Stimulated activated CD8-positive, alpha-beta memory T cell treated with anti-CD3 and anti-CD28 coated beads, Interleukin-4, amount 100 ng/mL, for 4 hours (primary cell): ENCODE data around the gene MAN1B1.

Experiments
- DNase-seq, 2 donors: peaks; one replicate each; pipeline ENCODE4 v3.0.0-alpha.2; 2020; ENCODE audit warnings: low read depth in 2 of 2, low spot score in 1 of 2

Gene MAN1B1

DNA sequence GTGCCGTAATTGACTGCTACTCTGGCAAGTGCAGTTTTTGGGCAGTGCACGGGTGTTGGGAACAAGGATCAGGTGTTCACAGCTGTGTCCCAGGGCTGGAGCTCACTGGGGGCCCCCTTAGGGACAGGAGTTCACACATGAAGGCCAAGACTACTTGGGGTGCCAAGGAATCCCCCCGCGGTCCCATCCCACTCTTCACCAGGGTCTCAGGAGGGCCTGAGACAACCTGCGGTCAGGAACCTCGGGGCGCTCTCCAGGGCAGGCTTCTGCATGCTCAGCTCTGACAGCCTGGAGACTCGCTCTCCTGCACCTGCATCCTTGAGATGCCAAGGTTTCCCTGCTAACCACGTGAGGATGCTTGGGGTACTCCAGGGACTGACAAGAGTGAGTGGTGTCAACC is 2.3 kb upstream of the MAN1B1 start:
- DNase-seq: no peak

DNA sequence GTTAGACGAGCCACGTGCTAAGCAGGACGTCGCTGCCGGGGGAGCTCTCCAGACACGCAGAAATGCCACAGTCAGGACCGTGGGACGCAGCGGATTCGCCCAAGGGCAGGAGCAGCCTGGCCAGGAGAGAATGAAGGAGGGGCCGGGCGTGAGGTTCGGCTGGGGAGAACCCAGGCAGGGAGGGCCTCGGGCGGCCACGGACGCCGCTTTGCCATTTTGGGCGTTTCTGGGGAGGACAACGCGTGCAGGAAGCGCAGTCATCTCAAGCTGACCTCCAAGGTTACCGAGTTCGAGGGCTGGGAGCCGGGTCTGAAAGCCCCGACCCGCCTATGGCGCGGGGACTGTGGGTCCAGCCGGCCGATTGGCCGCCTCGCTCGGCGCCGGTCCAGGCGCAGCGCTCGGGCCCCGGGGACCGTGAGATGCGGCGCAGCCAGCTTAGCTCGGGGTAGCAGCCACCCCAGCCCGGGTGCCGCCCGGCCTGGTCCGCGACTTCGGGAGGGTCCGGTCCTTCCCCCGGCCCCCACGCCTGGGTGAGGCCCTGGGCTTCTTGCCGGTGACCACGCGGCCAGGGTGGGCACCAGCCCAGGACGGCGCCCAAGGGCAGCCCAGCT is 760 bp upstream of the MAN1B1 start:
- DNase-seq: no peak

DNA sequence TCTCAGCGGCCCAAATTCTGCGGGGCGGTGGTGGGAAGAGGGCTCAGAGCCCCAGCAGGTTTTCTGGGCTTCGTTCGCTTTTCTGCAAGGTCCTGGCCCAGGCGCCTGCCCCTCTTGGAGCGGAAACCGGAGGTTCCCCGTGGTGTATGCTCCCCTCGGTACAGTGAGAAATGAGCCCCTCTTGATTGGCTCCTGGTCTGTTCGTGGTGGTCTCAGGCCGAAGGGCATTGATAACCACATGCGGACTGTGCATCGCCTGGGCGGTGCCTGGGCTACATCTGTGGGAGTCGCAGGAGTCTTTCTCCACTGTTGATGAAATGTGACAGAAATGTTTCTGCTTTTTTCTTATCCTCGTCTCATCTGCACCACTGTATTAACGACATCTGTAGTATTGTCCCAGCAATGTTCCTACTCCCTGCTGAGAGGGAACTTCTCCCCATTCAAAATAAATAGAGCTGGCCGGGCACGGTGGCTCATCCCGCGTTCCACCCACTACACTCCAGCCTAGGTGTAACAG is 682 bp downstream of the MAN1B1 start:
- DNase-seq: no peak

DNA sequence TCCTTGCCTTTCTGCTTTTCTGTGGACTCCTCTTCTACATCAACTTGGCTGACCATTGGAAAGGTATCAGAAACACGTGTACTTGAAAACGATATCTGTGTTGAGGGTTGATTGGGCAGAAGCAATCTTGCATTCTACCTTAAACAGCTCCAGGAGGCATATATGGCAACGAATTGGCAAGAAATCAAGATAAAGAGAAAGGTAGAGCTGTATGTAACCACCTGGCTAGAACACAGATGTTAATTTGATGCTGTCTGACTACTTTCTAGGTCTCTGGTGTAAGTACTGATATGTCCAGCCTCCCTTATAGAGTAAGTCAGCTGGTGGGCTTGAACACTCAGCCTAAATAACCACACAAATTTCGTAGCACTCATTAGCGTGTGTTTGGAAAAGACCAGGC is 1.3 kb downstream of the MAN1B1 start:
- DNase-seq: no peak

DNA sequence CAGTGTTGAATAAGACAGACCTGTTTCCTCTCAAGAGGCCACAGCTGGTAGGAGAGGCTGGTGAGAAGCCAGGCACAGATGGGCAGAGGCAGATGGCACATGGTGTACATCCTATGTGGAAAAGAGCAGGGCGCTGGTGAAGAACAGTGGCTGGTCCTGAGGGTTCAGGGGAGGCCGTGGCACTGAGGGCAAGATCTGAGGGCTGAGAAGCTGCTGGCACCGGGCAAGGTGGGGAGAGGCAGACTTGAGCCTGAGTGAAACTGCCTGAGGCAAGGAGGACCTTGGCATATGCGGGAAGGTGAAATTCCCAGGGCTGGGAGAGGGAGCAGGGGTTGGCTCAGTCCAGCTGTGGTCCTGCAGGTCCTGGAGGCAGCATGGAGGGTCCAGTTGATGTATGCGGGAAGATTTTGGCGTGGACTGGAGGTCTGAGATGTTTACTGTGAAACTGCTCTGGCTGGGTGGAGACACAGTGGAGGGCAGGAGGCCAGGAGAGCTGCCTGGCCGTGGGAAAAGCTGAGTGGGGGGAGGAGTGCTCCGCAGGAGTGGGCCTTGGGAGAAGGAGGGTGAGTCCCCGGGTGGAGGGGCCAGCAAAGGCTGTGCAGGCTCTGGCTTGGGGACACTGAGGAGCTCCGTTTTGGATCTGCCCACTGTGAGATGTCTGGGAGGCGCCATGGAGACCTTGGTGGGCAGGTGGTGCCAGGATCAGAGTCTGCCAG is 2.6 kb downstream of the MAN1B1 start:
- DNase-seq: no peak

DNA sequence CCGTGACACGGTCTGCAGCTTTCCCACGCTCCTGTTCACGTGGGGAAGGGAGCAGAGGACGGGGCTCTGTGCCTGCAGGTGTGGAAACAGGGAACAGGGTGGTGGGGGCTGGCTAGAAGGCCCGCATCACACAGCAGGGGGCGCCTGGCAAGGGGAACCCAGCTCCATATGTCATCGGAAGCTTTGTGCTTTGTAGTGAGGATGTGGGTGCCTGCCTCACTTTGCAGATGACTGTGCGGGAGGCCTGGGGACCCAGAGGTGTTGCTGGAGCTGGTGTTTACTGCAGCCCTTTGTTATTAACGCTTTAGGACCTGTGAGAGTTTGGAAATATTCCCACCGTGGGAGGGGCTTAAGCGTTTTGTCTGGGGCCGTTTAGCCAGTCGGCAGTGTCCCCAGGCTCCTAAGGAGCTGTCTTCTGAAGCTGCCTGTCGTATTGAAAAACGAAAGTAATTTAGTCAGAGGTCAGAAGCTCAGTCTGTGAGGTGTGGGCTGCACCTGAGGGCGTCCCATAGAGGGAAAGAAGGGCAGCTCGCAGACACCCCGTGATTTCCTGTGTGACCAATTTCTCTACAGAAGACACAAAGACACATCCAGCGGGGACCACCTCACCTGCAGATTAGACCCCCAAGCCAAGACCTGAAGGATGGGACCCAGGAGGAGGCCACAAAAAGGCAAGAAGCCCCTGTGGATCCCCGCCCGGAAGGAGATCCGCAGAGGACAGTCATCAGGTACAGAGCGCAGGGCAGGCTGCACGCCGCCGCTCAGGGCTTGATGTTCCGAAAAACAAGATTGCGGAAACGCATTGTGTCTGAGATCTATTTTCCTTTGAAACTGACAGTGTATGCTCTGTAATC is 9.1 kb downstream of the MAN1B1 start:
- DNase-seq: peak; percentile 59 to 67

DNA sequence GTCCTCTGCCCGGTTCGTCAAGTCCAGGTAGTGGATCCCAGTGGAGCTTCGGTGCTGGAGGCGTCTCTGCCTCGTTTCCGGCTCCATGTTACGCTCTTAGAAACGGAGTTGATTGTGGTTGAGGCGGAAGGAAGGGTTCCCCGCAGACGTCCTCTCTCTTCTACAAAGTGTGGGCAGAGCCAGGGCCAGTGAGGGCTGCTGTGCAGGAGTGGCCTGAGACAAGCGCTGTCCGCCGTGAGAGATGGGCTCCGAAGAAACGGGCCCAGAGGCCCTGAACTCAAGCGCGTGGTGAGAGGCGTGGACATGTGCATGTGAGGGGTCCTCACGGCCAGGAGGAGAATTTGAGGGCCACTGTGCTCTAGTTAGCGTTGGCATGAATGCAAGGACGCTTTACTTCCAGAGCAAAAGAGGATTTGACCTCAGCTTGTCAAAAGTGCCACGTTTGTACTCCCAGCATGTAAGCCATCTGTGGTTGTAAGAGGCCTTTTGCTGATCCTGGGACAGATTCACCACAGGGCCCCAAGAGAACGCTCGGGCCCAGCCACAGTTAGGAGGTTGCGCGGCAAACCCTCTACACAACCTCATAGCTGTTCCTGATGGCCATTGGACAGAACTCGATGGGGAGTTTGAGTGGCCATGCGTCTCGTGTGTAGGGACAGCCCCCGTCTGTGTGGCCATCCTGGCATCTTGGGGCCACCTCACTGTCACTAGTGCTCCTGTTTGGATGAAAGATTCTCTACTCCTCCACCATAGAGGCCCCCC is 10.2 kb downstream of the MAN1B1 start:
- DNase-seq: no peak

DNA sequence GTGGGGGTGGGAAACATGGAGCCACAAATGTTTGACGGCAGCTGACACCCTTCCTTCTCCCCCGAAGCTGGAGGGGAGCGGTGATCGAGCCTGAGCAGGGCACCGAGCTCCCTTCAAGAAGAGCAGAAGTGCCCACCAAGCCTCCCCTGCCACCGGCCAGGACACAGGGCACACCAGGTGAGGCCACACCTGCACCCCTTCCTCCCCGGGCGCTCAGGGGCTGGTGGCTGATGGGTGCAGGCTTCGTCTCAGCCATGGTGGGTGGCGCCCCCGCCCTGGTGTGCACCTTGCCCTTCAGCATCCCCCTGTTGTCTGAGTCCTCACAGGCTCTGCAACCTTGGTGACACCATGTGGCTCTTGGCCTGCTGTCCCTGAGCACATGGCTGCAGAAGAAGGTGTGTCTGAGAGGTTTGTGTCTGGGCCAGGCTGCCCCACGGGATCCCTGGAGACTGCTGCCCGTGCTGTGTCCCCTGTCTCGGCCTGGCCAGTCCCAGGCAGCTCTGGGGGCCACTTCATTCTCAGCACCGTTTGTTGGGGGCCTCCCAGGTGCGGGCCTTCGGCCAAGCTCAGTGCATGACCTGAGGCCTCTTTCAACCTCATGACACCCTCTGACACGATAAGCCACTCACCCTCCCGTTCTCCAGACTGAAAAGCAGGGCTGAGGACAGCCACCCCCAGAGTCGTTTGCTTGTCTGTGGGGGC is 11.1 kb downstream of the MAN1B1 start:
- DNase-seq: no peak

DNA sequence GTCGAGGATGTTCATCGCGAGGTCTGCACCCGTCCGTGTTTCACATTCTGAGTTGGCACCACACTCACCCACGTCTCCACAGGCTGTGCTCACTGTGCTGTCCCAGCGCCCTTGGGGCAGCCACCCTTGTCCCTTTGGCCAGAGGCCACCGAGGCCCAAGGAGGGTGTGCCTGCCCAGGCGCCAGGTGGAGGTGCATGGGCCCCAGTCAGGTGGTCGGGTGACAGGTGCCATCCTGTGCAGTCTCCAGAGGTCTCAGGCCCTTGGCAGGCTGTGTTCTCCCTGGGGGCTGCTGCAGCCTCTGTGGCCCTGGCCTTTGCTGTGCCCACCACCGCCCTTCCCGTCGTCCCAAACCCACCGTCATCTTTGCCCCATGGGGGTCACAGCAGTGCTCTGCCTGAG is 12.4 kb downstream of the MAN1B1 start:
- DNase-seq: no peak

DNA sequence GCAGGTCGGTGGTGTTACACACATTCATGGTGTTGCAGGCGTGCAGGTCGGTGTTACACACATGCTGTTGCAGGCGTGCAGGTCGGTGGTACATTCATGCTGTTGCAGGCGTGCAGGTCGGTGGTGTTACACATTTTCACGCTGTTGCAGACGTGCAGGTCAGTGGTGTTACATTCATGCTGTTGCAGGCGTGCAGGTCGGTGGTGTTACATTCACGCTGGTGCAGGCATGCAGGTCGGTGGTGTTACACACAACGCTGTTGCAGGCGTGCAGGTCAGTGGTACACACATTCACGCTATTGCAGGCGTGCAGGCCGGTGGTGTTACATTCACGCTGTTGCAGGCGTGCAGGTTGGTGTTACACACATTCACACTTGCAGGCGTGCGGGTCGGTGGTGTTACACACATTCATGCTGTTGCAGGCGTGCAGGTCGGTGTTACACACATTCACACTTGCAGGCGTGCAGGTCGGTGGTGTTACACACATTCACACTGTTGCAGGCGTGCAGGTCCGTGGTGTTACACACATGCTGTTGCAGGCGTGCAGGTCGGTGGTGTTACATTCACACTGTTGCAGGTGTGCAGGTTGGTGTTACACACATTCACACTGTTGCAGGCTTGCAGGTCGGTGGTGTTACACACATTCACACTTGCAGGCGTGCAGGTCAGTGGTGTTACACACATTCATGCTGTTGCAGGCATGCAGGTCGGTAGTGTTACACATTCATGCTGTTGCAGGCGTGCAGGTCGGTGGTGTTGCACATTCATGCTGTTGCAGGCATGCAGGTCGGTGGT is 16.6 kb downstream of the MAN1B1 start:
- no peak for DNase-seq

DNA sequence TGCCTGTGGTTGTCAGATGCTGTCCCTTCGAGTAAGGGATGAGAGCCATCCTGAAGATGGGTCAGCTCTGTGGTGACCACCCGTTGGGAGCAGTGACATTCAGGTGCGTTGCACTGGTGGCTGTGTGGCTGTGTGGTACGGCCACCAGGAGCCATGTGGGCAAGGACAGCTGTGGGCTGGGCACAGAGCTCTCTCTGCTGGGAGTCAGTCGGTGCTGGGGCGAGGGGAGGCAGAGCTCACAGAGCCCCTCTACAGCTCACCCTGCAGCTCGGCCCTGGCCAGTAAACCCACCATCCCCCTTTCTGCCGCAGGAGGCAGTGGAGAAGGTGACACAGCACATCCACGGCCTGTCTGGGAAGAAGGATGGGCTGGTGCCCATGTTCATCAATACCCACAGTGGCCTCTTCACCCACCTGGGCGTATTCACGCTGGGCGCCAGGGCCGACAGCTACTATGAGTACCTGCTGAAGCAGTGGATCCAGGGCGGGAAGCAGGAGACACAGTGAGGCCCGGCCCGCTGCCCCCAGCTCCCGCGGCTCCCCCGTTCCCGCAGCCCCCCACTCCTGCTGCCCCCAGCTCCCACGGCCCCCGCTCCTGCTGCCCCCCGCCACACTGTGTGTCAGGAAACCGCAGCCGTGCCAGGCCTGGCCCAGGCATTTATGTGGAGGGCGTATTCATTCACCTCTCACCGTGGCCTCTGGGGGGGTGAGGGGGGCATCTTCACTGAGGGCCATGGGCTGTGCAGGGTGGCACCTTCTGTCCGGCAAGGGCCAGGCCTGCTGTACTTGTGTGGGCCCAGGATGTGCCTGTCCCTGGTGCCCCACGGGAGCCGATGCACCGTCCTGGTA is 19.3 kb downstream of the MAN1B1 start:
- DNase-seq: no peak

DNA sequence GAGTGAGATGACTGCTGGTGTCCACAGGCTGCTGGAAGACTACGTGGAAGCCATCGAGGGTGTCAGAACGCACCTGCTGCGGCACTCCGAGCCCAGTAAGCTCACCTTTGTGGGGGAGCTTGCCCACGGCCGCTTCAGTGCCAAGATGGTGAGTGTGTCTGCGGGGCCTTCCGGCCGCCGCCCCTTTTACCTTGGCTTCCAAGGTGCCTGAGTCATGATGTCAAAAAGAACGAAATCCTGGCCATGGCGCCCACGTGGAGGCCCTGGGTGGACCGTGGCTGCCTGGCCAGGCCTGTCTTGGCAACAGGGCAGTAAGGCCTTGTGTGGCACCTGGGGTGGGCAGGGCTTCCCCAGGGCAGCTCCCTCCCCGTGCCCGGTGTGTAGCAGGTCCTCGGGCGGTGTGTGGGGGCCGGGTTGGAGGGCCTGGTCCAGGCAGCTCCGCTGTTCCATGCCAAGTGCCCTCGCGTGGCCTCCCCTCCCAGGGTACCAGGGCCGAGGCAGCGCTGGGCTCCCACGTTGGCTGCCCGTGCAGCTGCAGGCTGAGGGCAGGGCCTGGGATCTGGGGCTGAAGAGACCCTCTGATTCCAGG is 20.0 kb downstream of the MAN1B1 start:
- DNase-seq: no peak

DNA sequence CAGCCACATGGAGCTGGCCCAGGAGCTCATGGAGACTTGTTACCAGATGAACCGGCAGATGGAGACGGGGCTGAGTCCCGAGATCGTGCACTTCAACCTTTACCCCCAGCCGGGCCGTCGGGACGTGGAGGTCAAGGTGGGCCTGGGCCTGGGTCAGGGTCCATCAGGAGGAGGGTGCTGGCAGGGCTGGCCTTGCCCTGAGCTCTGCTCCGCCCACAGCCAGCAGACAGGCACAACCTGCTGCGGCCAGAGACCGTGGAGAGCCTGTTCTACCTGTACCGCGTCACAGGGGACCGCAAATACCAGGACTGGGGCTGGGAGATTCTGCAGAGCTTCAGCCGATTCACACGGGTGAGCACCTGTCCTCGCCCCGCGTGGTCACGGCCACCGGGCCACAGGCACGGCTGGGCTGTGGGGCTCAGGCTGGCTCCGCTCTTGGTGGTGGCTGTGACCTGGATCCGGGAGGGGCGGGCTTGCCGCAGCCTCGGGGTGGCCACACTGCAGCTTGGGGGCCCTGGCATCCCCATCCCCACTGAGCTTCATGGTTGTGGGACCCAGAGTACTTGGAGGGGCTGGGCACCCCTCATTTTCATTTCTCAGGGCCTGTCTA is 20.6 kb downstream of the MAN1B1 start:
- DNase-seq: no peak

DNA sequence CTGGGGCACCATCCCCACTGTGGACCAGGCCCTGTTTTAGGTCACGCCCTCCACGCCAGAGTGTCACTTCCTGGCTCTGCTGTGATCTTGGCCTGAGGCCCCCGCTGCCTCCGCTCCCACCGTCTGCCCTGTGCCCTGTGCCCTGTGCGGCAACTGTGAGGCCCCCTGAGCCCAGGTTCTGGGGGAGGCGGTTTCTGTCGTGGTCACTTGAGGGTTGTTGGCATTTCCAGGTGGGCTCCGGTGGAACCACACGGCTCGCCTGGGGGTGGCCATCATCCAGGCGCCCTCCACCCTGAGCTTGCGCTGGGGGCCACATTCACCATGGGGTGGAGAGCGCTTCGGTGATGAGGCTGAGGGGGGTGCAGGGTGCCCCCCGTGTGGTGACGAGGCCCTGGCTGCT is 21.2 kb downstream of the MAN1B1 start:
- no peak for DNase-seq

DNA sequence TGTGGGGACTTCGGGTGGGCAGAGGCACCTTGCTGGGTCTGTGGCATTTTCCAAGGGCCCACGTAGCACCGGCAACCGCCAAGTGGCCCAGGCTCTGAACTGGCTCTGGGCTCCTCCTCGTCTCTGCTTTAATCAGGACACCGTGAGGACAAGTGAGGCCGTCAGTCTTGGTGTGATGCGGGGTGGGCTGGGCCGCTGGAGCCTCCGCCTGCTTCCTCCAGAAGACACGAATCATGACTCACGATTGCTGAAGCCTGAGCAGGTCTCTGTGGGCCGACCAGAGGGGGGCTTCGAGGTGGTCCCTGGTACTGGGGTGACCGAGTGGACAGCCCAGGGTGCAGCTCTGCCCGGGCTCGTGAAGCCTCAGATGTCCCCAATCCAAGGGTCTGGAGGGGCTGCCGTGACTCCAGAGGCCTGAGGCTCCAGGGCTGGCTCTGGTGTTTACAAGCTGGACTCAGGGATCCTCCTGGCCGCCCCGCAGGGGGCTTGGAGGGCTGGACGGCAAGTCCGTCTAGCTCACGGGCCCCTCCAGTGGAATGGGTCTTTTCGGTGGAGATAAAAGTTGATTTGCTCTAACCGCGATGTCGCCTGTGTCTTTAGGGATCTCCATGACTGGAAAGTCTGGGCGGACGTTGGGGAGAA is 21.9 kb downstream of the MAN1B1 start:
- DNase-seq: no peak

DNA sequence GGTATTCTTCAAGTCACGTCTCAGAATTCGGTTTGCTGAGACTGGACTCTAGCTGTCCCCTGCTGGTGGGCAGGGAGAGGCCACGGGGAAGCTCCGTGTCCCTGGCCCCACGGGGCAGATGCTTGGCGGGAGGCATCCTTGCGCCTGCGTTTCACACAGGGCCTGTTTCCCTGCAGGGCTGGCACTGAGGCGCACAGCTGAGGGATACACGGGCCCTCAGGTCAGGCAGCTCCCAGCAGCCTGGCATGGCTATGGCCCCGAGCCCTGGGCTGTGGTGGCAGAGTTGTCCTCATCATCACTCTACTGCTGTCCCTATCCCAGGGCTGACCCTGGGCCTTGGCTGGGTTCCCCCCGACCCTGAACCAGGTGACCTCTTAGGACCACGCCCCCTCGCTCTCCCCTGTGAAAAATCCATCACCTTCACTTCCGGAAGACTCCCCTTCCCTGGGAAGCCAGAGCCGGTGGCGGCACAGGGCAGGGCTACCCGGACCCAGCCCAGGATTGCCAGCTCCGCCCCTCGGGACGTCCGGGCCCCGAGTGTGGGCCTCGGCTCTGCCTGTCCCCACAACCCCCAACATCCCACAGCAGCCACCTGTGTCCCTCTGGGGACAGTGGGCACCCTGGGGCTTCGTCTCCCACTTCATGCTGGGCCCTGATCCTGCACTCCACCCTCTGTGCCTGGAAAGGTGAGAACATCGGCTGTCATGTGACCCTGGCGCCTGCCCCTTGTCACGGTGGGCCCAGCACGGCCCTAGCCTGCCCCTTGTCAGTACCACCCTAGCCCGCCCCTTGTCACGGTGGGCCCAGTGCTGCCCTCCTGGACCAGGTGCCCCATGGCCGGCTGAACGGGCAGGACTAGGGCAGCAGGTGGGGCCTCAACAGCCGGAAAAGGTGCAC is 22.7 kb downstream of the MAN1B1 start:
- DNase-seq: no peak
